Activated naive CD4-positive, alpha-beta T cell treated with anti-CD3 and anti-CD28 coated beads, Interleukin-2, amount 50 U/mL, for 16 hours (primary cell): Measurements from ENCODE around the gene THBS2.
"Not testable (repeated sequence)": the region's sequence is repeated elsewhere in the genome, so short reads cannot be mapped to it uniquely, and the experiment has no call there.

Experiments
- DNase-seq: peaks from one replicate; pipeline ENCODE4 v3.0.0-alpha.2; 2020

Gene THBS2

DNA sequence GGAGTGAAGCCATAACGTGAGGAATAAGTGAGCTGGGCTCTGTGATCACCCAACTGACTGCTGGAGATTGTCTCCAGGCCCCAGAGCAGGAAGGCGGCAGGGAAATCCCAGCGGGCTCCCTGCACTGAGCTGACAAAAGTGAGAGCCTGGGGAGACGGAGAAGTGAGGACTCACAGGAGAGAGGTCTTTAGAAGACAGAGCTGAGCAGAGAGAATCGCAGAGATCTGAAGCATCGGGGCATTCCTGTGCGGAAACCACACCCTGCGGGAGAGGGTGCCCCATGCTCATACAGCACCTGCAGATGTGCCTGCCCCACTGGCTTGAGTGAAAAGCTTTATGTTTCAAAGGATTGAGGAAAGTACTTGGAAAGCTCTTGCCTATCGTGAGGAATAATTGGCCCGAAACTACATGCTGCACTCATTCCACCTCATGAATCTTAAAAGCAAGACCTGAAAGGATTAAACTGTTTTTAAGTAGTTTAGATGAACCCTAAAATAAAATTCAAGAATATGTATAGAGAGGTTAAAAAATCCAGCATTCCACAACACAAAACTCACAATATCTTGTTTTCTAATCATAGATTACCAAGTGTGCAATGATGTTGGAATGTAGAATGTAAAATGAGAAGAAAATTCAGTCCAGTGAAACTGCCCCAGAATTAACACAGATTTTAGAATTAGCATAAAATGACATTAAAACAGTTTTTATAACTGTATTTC, 17.7 kb upstream of the THBS2 start:
- DNase-seq = no peak

DNA sequence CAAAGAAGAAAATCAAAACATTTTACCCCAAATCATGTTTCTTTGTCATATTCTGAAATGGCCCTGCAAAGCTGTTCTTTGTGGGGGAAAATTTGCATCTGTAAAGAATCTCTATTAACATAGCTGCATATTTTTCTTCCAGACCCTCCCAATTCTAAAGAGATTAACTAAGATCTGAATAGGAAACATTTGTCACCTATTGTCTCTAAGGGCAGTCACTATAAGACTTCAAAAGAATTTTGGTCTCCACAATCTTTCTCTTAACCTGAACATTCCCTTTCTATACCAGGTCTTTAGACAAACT, 16.4 kb upstream of the THBS2 start:
- DNase-seq = not testable (repeated sequence)

DNA sequence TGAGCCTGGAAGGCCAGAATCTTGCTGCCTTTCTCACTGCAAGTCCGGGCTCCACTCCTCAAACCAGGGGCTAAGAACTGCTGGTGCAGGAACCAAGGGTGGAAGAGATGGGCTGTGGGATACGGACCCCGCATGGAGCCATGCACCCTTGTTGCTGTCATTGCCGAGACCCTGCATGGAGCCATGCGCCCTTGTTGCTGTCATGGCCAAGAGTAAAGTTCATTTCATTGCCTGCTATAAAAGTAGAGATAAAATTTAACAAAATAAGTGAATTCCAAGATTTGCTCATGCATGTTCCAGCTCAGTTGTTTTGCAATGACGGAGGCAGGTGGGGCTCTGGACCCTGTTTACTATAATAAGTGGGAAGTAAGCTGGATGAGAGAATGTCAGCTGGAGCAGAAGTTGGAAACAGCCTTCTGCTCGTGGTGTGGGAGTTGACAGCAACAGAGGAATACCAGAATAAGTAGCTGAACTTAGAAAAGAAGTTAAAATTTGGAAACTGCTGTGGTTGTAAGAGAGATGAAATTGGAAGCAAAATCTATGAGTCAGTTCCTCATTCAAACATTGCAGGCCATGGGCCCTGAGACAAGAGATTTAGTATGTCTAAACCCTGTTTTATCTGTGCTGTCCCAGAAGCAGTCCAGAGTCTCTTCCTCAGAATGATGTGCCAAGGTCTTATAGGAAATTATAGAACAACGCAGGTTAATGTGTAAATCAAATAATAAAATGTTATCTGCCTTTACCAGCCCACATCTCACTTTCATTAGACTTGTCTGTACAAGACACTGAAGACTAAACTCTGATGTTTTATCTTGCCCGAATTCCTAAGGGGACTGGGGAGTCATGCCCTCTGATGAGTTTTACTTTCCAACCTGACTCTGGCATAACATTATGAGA, 15.8 kb upstream of the THBS2 start:
- no peak for DNase-seq

DNA sequence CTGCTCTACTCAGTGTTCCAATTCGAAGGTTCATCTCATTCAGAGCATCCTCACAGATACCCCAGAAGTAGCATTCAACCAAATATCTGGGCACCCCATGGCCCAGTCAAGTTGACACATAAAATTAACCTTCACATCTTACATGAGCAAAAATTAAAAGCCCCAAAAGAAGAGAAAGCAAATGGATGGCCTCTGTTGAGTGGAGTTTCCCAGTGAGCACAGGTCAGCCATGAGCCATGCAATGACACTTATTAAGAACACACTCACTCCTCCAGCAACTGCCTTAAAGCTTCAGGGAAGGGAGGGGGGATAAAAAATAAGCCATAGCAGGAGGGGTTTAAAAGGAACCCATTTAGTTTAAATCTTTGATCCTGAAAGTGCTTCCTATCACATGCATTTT, 14.6 kb upstream of the THBS2 start:
- DNase-seq = no peak

DNA sequence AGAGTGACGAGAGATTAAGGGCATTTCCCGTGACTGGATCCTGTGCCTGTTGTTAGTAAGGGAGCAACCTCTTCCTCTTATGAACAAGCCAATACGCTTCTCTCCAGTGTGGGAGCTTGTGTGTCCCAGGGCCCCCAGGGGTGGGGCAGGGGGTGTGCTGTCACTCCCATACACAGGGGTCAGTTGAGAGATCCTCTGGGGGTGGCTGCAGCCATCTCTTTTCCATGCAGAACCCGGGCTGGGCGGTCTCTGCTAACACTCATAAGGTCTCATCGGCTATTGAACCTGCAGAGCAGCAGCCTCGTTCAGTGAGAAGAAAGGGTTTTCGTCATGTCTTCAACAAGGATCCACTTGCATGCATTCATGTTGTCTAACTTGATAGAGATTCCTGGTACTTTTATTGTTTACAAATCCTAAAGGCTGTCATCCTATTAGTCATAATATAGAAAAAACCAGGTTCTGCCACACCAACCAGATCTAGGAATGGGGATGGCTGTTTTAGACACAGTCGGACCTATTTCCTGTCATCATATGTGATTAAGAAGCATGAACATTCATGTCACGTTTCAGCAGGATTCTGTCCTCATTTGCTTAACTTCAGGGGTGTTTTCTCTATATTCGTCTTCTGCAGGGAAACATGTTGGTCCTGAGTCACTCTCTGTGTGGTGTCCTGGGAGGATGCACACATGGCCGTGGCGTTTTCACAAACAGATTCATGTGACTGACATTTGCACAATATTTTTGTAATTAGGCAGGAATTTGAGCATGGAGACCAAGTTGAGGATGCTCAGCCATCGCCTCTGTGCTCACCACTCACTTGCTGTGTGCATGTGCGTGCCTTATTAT, 13.3 kb upstream of the THBS2 start:
- no peak for DNase-seq

DNA sequence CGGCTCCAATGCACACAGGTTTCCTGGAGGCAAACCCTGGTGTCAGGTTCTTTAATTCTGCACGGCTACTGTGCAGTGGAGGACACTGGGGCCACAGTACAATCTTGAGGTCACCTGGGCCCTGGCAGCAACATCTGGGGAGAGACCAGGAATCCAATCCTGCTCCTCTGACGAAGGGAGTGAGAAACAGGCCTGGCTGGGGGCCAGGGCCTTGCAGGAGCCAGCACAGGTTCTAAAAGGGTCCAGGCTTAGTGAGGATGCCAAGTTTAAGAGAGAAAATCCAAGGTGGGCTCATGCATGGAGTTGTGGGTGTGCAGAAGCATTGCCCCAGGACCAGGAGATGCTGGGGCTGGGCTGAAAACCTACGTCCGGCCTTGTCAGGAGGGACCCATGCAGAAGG, 12.6 kb upstream of the THBS2 start:
- no peak for DNase-seq

DNA sequence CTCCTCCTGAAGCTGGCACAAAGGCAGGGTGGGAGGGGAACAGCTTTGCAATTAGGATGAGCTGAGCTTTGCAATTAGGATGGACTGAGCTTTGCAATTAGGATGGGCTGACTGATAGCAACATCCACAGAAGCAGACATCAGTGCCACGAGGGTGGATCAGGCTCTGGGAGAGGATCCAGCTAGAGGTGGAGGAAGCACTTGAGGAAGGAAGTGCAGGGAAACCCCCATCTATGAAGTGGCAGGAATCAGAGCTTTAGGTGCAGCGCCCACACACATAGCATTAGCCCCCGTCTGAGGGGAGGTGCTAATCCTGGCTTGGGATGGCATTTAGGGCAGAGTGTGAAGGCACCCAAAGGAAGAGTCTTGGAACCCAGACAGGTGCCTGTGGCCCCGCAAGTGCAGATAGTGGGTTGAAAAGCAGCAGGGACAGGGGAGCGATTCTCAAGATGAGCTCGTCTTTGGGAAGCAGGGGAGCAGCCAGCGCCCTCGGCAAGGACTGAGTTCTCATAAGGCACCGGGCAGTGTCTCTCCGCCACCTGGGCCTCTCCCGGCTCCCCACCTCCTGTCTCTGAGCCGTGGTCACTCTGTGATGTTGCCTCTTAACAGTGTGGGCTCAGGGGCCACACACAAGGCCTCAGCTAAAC, 12.0 kb upstream of the THBS2 start:
- DNase-seq = no peak

DNA sequence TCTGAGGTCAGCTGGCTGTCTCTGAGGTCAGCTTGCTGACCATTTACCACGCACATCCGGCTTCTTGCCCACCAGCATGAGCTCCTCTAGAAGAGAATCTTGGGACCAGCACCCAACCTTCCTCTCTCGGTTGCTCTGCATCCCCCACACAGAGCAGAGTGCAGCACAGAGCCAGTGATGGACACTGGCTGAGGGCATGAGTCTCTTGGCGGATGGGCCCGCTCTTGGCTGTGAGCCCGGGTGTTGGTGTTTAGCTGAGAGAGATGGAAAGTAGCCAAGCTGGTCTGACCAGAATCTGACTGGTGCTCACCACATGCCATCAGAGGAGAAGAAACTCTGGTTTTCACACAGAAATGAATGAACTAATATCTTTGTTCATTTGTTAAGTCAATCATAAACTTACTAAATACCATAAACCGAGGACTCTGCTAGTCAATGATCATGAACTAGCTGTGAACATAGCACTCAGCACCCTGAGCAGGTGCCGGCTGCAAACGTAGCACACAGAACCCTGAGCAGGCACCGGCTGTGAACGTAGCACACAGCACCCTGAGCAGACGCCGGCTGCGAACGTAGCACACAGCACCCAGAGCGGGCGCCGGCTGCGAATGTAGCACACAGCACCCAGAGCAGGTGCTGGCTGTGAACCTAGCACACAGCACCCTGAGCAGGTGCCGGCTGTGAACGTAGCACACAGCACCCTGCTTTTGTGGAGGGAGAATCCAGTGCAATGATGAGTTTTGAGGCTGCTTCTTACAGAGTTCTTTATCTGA, 10.4 kb upstream of the THBS2 start:
- no peak for DNase-seq

DNA sequence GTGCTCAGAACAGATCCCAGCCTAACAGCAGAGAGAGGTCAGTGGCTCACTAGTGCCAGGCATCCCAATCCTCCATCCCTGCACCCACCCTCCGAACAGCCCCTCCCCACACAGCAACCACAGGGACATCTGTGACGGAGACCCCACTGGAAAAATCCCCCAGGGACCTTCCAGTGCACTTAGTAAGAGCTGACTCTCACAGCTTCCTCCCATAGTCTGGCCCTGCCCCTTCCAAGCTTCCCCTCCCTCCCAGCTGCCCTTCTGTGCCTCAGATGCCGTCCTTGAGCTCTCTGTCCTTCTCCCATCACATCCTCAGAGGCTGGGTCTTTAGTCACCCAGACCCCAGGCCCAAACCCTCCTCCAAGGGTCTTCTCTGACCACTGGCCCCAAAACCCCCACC, 9.7 kb upstream of the THBS2 start:
- no peak for DNase-seq

DNA sequence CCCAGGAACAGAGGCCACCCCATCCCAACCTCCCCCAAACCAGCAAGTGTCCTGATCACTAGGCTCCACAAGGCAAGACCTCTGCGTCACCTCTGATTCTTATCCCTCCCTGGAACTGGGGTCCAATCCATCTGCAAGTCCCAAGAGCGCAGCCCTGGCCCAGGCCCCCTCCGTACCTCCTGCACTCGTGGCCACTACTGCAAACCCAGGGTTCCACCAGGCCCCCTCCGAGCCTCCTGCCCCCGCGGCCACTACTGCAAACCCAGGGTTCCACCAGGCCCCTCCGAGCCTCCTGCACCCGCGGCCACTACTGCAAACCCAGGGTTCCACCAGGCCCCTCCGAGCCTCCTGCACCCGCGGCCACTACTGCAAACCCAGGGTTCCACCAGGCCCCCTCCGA, 9.0 kb upstream of the THBS2 start:
- not testable (repeated sequence) for DNase-seq

DNA sequence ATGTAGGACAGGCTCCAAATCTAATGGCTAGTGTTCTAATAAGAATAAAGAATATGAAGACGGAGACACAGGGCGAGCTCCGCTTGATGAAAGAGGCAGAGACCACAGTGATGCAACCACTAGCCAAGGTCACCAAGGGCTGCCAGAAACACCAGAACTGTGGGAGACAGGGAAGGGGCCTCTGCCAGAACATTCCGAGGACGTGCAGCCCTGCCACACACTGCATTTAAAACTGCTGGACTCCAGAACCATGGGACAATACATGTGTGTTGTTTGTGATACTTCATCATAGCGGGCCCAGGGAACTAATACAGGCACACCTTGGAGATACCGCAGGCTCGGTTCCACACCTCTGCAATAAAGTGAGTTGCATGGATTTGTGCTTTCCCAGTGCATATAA, 2.9 kb upstream of the THBS2 start:
- no peak for DNase-seq

DNA sequence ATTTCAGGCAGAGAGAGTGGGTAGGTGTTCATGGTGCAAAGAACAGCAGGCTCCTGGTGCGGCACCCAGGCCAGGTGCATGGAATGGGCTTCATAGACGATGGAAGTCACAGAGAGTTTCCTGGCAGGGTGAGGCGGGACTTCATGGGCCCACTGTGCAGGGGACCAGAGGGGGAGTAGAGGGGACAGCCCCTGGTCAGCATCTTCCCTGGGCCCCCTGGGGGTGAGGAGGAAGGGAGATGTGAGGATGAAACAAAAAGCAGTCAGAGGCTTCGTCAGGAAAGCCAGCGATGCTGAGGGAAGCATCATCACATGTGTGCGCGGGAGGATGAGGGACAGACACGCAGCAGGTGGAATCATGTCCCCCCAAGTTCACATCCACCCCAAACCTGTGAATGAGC, 2.4 kb upstream of the THBS2 start:
- DNase-seq = no peak

DNA sequence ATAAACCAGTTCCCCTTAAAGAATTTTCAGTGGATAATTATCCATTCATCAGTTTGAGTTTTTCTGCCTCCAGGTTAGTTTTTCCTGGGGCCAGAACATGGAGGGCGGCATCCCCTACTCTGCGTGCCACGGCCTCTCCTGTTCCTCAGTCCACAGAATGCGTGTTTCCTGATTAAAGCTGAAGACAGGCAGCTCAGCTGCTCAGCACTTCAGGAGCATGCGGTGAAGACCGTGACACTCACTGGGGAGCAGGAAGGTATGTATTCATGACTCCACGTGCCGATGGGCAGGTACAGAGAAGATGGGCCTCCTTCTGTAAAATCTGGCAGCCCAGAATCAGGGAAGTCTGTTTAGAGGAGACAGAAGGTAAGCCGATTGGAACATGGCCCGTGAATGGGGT, 2.0 kb upstream of the THBS2 start:
- no peak for DNase-seq

DNA sequence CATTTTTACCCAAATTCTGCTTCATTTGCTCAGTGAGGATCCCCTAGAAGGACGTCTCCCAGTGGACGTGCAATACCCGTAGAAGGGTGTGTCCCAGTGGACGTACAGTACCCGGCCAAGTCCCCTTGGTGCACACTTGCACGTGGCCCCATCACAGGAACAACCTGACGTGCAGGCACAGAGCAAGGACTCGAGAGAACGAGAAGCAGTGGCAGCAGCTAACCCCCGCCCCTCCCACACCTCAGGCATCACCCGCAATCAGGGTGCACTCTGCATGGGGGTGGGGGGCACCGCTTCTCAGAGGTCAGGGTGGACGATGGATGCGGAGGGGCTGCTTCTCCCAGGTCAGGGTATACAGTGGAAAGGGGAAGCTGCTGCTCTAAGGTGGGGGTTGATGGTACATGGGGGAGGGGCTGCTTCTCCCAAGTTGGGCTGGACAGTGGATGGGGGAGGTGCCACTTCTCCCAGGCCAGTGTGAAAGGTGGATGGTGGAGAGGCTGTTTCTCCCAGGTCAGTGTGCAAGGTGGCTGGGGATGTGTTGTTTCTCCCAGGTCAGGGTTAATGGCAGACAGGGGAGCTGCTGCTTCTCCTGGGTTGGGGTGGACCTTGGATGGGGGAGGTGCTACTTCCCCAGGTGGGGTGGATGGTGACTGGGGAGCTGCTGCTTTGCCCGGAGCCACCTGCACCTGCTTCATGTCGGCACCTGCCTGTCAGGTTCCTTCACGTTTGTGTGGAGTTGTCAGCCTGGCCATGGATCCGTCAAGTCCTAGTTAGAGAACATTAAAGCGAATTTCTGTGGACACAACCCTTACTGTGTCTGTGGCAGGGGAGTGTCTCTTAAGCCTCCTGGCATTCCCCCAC, 1.0 kb upstream of the THBS2 start:
- DNase-seq = no peak

DNA sequence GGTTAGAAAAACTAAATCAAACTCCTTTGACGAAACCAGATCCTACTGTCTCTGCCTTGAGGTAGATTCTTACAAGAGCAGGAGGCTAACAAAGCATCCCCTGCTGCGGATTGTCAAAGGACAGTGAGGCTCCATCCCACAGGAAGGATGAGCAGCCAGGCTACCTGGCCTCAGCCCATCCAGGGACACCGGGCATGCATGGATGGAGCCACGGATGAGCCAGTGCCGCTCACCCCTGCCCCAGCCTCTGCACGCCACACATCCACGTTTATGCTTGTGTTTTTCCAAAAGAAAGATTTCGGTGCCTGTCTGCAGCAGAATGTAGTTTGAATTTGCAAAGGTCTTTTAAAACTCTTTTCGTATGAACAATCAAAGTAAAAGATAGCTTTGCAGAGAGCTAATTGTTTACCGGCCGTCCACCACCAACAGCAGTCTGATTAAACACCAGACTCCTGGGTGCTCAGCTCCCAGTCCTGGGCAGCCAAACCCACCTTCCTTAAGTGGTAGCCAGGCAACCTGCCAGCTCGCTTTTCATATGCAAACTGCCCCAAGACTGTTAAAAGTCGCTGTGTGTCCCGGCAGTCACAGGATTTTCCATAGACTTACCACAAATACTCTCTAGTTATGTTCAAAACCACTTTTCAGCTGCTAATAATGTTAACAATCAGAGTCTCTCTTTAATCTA, 999 bp downstream of the THBS2 start:
- no peak for DNase-seq

DNA sequence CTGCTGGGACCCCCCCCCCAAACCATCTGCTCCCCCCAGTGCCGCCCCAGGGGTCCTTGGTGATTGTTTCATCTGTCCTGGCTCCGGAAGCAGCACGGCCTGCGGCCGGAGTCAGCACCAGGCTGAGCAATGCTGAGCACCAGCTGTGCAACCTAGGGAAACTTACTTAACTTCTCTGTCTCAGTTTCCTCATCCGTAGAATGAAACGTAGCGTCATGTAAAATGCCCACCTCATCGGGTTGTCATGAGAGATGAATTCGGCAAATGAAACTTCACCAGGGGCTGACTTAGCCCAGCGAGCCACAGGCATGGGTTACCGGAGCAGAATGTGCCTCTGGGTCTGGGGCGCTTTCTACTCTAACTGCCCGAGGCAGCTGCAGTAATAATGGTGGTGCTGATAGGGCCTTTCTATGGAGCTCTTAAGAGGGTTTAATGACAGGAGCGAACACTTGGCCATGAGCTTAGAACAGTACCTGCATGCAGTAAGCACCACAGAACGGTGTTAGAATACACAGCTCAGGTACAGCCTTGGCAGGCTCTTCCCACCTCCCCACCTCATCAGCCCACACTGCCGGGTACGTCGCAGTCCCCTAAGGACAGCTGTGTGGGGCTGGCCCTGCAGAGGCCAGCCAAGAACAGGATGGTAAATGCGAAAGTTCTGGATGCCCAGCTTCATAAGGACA, 1.7 kb downstream of the THBS2 start:
- no peak for DNase-seq

DNA sequence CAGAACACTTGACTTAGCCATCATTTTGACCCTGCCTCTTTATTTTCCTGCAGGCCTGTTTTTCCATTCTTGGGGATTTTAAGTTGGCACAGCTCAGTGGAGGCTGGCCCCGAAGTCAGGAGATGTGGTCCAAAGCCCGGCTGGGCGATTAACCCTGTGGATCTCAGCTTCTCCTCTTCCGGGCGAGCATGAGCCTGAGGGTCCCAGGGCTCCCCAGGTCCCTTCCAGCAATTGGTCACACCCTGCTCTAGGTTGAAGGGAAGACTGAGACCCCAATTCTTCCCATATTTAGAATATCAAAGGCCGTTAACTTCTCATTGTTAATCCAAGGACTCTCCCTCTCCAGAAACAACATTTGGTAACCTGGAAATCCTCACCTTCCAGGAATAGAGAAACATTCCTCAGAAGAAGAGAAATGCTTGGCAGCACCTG, 2.3 kb downstream of the THBS2 start:
- DNase-seq = no peak

DNA sequence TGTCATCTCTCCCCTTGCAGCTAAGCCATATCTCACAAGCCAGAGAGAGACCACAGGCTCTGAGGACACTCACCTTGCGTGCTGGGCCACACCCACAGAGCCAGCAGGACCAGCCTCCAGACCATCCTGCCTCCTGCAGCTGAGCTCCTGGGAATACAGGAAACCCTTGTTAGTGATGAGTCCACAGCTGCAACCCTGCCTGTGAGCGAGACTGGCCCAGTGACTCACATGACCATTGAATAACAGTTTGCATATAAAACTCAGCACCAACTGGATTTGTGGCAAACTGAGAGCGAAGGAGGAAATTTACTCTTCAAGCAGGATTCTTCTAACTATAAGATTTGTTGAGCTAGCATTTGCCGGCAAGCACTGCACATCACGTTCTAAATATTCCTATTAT, 3.0 kb downstream of the THBS2 start:
- DNase-seq = no peak

DNA sequence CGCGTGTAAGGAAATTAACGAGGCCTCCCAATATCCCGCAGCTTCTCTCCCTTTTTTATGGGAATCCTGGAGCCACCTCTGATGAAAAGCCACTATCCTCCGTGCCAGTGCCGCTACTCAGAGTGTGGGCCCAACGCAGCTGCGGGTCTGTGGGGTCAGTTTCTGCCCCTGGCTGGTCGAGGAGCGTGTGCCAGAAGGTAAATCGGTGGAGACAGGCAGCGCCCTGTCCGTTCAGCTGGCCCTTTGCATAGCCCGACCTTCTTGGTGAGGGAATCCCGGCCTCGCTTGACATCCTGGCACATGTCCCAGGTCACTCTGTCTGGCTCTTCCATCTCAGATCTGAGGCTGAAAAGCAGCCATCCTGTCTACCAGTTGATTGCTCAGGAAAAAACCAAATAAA, 4.6 kb downstream of the THBS2 start:
- DNase-seq = no peak

DNA sequence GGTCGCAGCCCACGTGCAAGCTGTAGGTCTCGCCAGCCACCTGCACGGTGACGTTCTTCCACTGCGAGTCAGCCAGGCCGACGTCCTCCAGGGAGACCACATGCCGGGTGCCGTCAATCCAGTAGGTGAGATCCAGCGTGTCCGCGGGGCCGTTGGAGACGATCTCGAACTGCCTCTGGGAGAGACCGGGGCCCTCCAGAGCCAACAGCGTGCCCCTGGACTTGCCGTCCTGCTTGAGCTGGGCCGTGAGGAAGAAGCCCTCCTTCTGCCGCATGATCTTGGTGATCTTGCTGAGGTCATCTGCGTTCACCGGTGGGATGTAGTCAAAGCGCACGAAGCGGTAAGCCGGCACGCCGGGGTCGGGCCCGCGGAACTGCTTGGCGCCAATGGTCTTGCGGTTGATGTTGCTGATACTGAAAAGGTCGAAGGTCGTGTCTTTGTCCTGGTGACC, 5.1 kb downstream of the THBS2 start:
- DNase-seq = no peak
